Right lobe of liver (tissue), 4 donors: Measurements from ENCODE around the gene CDK5RAP1.

Source experiments
- CTCF ChIP-seq, 4 donors: fragments of 200-600 bp in 3 of 4; fragments of 450-650 bp in 1 of 4; IDR thresholded peaks; one replicate each; pipeline versions ENCODE4 v1.5.1 to v1.8.0; 2016 to 2022; ENCODE audit warnings: antibody characterized with exemption in 4 of 4, mild to moderate bottlenecking in 2 of 4
- POLR2A ChIP-seq: fragments of 450-650 bp; IDR thresholded peaks from one replicate; pipeline ENCODE4 v1.6.1; 2017; ENCODE audit warnings: antibody characterized with exemption, mild to moderate bottlenecking
- donor health status: DM: no; HTN: no; CAD: no.
- donor health status: DM: no; HTN: no; CAD: no.
- donor health status: DM: no; HTN: yes; CAD: no.

GRCh38 chr20:33332905-33333456 lies 68.3 kb downstream of the CDK5RAP1 start:
- TF ChIP-seq CTCF (IDR thresholded peaks at IDR 0.05) (no peak), POLR2A (no peak)
